Hindlimb muscle (tissue), 1 donor: ENCODE data around the gene TET3. TPM values are rescaled to one million over a fixed set of nuclear protein-coding genes. Genes with fewer than 3 reads are reported as not detected.

Source experiments
- polyA plus RNA-seq: library from polyadenylated mRNA; unstranded; fragments of 120-200 nt; gene quantifications from one replicate; pipeline ENCODE4 v1.2.1, GENCODE V29; 2013; ENCODE audit not compliant: insufficient read length

Gene TET3
- polyA plus RNA-seq, 1 donor = 11.4 TPM

Other genes with a start within 250 kb of the TET3 start
- gene TPRKB, start 247.6 kb upstream of the TET3 start, polyA plus RNA-seq = 37.3 TPM
- 16.3 TPM for gene DUSP11, start 204.8 kb upstream of the TET3 start, polyA plus RNA-seq
- gene C2orf78, start 200.7 kb upstream of the TET3 start, polyA plus RNA-seq = not detected
- gene STAMBP, start 155.9 kb upstream of the TET3 start, polyA plus RNA-seq = 40.3 TPM
- 5.3 TPM for gene ACTG2, start 91.9 kb upstream of the TET3 start, polyA plus RNA-seq
- 37.4 TPM for gene DGUOK, start 58.0 kb upstream of the TET3 start, polyA plus RNA-seq
- gene BOLA3, start 163.0 kb downstream of the TET3 start, polyA plus RNA-seq = 23.7 TPM
- 41.3 TPM for gene MOB1A, start 194.0 kb downstream of the TET3 start, polyA plus RNA-seq
- gene MTHFD2, start 213.7 kb downstream of the TET3 start, polyA plus RNA-seq = 23.1 TPM